SU-DHL-6 (cell line): ENCODE results near the gene TSHZ2.
A peak's percentile ranks its signal among the peaks of the same experiment; 100 is the strongest.

Experiments used
- H2AFZ ChIP-seq: fragments of 200-600 bp; sonication (generic); 2 replicates; pipeline ENCODE4 v1.6.1; 2014; ENCODE audit warnings: low read depth, mild to moderate bottlenecking, moderate library complexity, mixed read lengths, antibody characterized with exemption, low read length; ENCODE audit not compliant: severe bottlenecking
- H3F3A ChIP-seq: fragments of 200-600 bp; shearing (Covaris generic); 2 replicates; pipeline ENCODE4 v1.6.0; 2016; ENCODE audit warnings: antibody characterized with exemption, mild to moderate bottlenecking; ENCODE audit not compliant: insufficient read depth
- H3K27ac ChIP-seq: fragments of 200-600 bp; sonication (generic); 2 replicates; pipeline ENCODE4 v1.5.1; 2016; ENCODE audit warnings: low read depth, mild to moderate bottlenecking, low read length, moderate library complexity, mixed read lengths
- H3K27me3 ChIP-seq: fragments of 200-600 bp; sonication (generic), shearing (Covaris generic); 2 replicates; pipeline ENCODE4 v1.6.0; 2014; ENCODE audit warnings: mild to moderate bottlenecking, low read length
- H3K36me3 ChIP-seq: fragments of 200-600 bp; sonication (generic); 2 replicates; pipeline ENCODE4 v1.6.1; 2014; ENCODE audit warnings: mild to moderate bottlenecking, low read length, mixed read lengths
- H3K4me2 ChIP-seq: fragments of 300-600, 200-600 bp; shearing (Covaris generic), sonication (generic); 2 replicates; pipeline ENCODE4 v1.6.0; 2014; ENCODE audit warnings: low read length, low read depth, mild to moderate bottlenecking; ENCODE audit not compliant: poor library complexity, severe bottlenecking
- H3K4me3 ChIP-seq: fragments of 200-600 bp; sonication (generic); 2 replicates; pipeline ENCODE4 v1.5.1; 2014; ENCODE audit warnings: antibody characterized with exemption, low read length, mild to moderate bottlenecking, mixed read lengths; ENCODE audit not compliant: insufficient read depth, poor library complexity, severe bottlenecking
- H3K79me2 ChIP-seq: fragments of 200-600 bp; sonication (generic); 2 replicates; pipeline ENCODE4 v1.6.1; 2014; ENCODE audit warnings: mild to moderate bottlenecking, low read length, moderate library complexity; ENCODE audit not compliant: insufficient read depth
- H3K9ac ChIP-seq: fragments of 200-600 bp; sonication (generic); 2 replicates; pipeline ENCODE4 v1.7.0; 2014; ENCODE audit warnings: mild to moderate bottlenecking, low read length
- H3K9me2 ChIP-seq: fragments of 200-600 bp; sonication (generic); replicated peaks from 2 replicates; pipeline ENCODE4 v1.6.1; 2014; ENCODE audit warnings: low read length; ENCODE audit not compliant: insufficient read depth
- H3K9me3 ChIP-seq: fragments of 200-600 bp; sonication (generic); 2 replicates; pipeline ENCODE4 v1.6.1; 2014; ENCODE audit warnings: low read length, mixed read lengths; ENCODE audit not compliant: insufficient read depth
- H4K20me1 ChIP-seq: fragments of 200-600 bp; sonication (generic); 2 replicates; pipeline ENCODE4 v1.6.1; 2014; ENCODE audit warnings: low read depth, mild to moderate bottlenecking, antibody characterized with exemption, low read length, moderate library complexity, mixed read lengths
- CTCF ChIP-seq: fragments of 200-600 bp; sonication (generic); IDR thresholded peaks from one replicate; pipeline ENCODE4 v1.5.1; 2017; ENCODE audit warnings: antibody characterized with exemption, mild to moderate bottlenecking, low read length, moderate library complexity; ENCODE audit not compliant: insufficient read depth, poor library complexity, severe bottlenecking
- EZH2phosphoT487 ChIP-seq: fragments of 200-600 bp; sonication (generic), shearing (Covaris generic); conservative IDR thresholded peaks from 2 replicates; pipeline ENCODE4 v1.6.1; 2018; ENCODE audit warnings: mild to moderate bottlenecking, antibody characterized with exemption, low read length, moderate library complexity, mixed read lengths

TSHZ2 gene

GRCh38 chr20:53152228-53152627 is 180.1 kb downstream of the TSHZ2 start:
- Histone ChIP-seq H3K9me3 (no peaks in the 10 kb centered on the region), H3K79me2 (no peaks in the 10 kb centered on the region), H3K9me2 (no peaks in the 10 kb centered on the region), H3K27me3 (no peaks in the 10 kb centered on the region), H3K4me3 (no peak overlapping the region), H3K27ac (no peak overlapping the region), H3K9ac (no peak overlapping the region), H4K20me1 (no peaks in the 10 kb centered on the region), H2AFZ (no peak overlapping the region), H3K36me3 (no peaks in the 10 kb centered on the region), H3F3A (peaks cover 7% of the 10 kb centered on the region; the same call in 1 of the 2 replicates), H3K4me2 (no peak overlapping the region)
- TF ChIP-seq EZH2phosphoT487 (no peak), CTCF (no peak)

- Histone ChIP-seq H3K27me3 (no peaks in the 10 kb centered on the region), H3K4me2 (no peak overlapping the region), H4K20me1 (no peaks in the 10 kb centered on the region), H2AFZ (no peak overlapping the region), H3F3A (peaks cover 18% of the 10 kb centered on the region; the same call in 1 of the 2 replicates), H3K9ac (no peak overlapping the region), H3K27ac (no peak overlapping the region), H3K79me2 (no peaks in the 10 kb centered on the region), H3K36me3 (no peaks in the 10 kb centered on the region), H3K9me3 (no peaks in the 10 kb centered on the region), H3K4me3 (no peak overlapping the region), H3K9me2 (no peaks in the 10 kb centered on the region)
- TF ChIP-seq EZH2phosphoT487 (no peak), CTCF (no peak)
Observed at GRCh38 chr20:53154540-53154939, 182.4 kb downstream of the TSHZ2 start.

- peak overlapping the region; percentile 79 for H3K27ac ChIP-seq
- no peaks in the 10 kb centered on the region for H3K36me3 ChIP-seq
- H3K4me2 ChIP-seq: peak overlapping the region; percentile 46
- TF ChIP-seq CTCF (peak; percentile 65), EZH2phosphoT487 (no peak)
- H3K79me2 ChIP-seq: no peaks in the 10 kb centered on the region
- H3K27me3 ChIP-seq: no peaks in the 10 kb centered on the region
- H2AFZ ChIP-seq: peak overlapping the region; percentile 78
- H3F3A ChIP-seq: peaks cover 26% of the 10 kb centered on the region; the same call in 1 of the 2 replicates
- no peak overlapping the region for H3K4me3 ChIP-seq
- peak overlapping the region; percentile 12; the same call in 1 of the 2 replicates for H3K9ac ChIP-seq
- H3K9me2 ChIP-seq: no peaks in the 10 kb centered on the region
- H4K20me1 ChIP-seq: no peaks in the 10 kb centered on the region
- no peaks in the 10 kb centered on the region for H3K9me3 ChIP-seq
Observed at GRCh38 chr20:53157443-53158408, 185.6 kb downstream of the TSHZ2 start.
